ENCODE results near the gene PLCD4. TPM values are rescaled to one million over a fixed set of nuclear protein-coding genes. Genes with fewer than 3 reads are reported as not detected.

PLCD4 gene
- total RNA-seq, 1 donor from 2014 or later: 1.1 TPM

GRCh38 chr2:218585541-218585940, 22.2 kb upstream of the PLCD4 start:
- no peaks in the 10 kb centered on the region for H3K4me1 ChIP-seq
- ATAC-seq: no peak
- DNase-seq: no peak
- H3K27me3 ChIP-seq (ENCODE audit: low read depth): no peaks in the 10 kb centered on the region
- H3K9me3 ChIP-seq: no peaks in the 10 kb centered on the region
- peaks cover 96% of the 10 kb centered on the region for H3K36me3 ChIP-seq
- H3K4me3 ChIP-seq: no peak overlapping the region
- no peak overlapping the region for H3K27ac ChIP-seq
- TF ChIP-seq, protein P1, sequence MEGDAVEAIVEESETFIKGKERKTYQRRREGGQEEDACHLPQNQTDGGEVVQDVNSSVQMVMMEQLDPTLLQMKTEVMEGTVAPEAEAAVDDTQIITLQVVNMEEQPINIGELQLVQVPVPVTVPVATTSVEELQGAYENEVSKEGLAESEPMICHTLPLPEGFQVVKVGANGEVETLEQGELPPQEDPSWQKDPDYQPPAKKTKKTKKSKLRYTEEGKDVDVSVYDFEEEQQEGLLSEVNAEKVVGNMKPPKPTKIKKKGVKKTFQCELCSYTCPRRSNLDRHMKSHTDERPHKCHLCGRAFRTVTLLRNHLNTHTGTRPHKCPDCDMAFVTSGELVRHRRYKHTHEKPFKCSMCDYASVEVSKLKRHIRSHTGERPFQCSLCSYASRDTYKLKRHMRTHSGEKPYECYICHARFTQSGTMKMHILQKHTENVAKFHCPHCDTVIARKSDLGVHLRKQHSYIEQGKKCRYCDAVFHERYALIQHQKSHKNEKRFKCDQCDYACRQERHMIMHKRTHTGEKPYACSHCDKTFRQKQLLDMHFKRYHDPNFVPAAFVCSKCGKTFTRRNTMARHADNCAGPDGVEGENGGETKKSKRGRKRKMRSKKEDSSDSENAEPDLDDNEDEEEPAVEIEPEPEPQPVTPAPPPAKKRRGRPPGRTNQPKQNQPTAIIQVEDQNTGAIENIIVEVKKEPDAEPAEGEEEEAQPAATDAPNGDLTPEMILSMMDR (IDR thresholded peaks at IDR 0.05): no peak
- intact Hi-C loops (cut with DNase I): no loop called here

GRCh38 chr2:218605432-218605831, 2.3 kb upstream of the PLCD4 start:
- DNase-seq (no peak), ATAC-seq (no peak)
- no peaks in the 10 kb centered on the region for H3K36me3 ChIP-seq

DNA sequence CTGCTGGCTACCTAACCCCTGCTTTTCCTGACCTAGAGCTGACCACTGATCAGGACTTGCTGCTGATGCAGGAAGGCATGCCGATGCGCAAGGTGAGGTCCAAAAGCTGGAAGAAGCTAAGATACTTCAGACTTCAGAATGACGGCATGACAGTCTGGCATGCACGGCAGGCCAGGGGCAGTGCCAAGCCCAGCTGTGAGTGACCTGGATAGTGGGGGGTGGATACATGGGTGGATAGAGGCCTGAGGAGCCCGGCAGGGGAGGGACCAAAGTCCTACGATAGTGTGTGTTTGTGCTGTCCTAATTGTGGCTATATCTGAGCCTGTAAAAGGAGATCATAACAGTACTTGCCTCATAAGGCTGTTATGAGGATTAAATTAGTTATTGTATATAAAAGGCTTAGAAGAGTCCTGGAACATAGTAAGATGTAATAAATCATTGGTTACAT, 8.2 kb downstream of the PLCD4 start:
- Histone ChIP-seq H3K36me3 (no peaks in the 10 kb centered on the region), H3K9me3 (no peaks in the 10 kb centered on the region), H3K27me3 (ENCODE audit: low read depth) (no peaks in the 10 kb centered on the region), H3K27ac (no peak overlapping the region), H3K4me3 (no peak overlapping the region), H3K4me1 (no peaks in the 10 kb centered on the region)
- intact Hi-C loops (cut with DNase I): no loop called here
- TF ChIP-seq, protein P1 (IDR thresholded peaks at IDR 0.05): no peak
- ATAC-seq (no peak), DNase-seq (no peak)

More at GRCh38 chr2:218605432-218605831, 2.3 kb upstream of the PLCD4 start:
- Histone ChIP-seq H3K4me3 (no peak overlapping the region), H3K4me1 (no peaks in the 10 kb centered on the region), H3K27ac (no peak overlapping the region), H3K9me3 (no peaks in the 10 kb centered on the region), H3K27me3 (ENCODE audit: low read depth) (no peaks in the 10 kb centered on the region)
- TF ChIP-seq, protein P1 (IDR thresholded peaks at IDR 0.05): no peak
- intact Hi-C loops (cut with DNase I): no loop called here

- no peaks in the 10 kb centered on the region for H3K9me3 ChIP-seq
- DNase-seq (no peak), ATAC-seq (no peak)
- intact Hi-C loops (cut with DNase I): no loop called here
- H3K27me3 ChIP-seq (ENCODE audit: low read depth): no peaks in the 10 kb centered on the region
- H3K4me3 ChIP-seq: no peak overlapping the region
- no peak overlapping the region for H3K27ac ChIP-seq
- peaks cover 8% of the 10 kb centered on the region for H3K4me1 ChIP-seq
- TF ChIP-seq, protein P1 (IDR thresholded peaks at IDR 0.05): no peak
- H3K36me3 ChIP-seq: no peaks in the 10 kb centered on the region
Measured at GRCh38 chr2:218618102-218618860, 10.6 kb downstream of the PLCD4 start.

DNA sequence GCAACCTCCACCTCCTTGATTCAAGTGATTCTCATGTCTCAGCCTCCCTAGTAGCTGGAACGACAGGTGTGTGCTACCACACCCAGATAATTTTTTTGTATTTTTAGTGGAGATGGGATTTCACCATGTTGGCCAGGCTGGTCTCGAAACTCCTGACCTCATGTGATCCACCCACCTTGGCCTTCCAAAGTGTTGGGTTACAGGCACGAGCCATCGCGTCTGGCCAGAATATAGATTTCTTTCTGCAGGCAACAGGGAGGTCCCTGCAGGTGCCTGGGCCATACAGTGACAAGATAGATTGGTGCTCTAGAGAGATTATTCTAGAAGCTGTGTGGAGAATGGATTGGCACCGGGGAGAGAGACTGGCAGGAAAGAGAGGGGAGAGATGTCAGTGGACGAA, 13.3 kb downstream of the PLCD4 start:
- no peak overlapping the region for H3K27ac ChIP-seq
- TF ChIP-seq, protein P1 (IDR thresholded peaks at IDR 0.05): no peak
- intact Hi-C loops (cut with DNase I): no loop called here
- no peaks in the 10 kb centered on the region for H3K27me3 ChIP-seq (ENCODE audit: low read depth)
- H3K4me1 ChIP-seq: peaks cover 9% of the 10 kb centered on the region
- no peak for DNase-seq
- H3K4me3 ChIP-seq: no peak overlapping the region
- H3K9me3 ChIP-seq: no peaks in the 10 kb centered on the region
- no peaks in the 10 kb centered on the region for H3K36me3 ChIP-seq
- ATAC-seq: no peak

All from lower lobe of right lung (tissue), 2 donors.